K562 (cell line): ENCODE results near the gene PTPN14. TPM values are rescaled to one million over a fixed set of nuclear protein-coding genes. Genes with fewer than 3 reads are reported as not detected.

Experiments
- AFF4 ChIP-seq: sonication (generic); formaldehyde crosslinking; IDR thresholded peaks from 2 replicates; pipeline ENCODE4 v1.8.0; 2023; ENCODE audit warnings: mild to moderate bottlenecking, missing genetic modification reagents
- BCL6 ChIP-seq: fragments of 250-450 bp; sonication (Bioruptor Pico); IDR thresholded peaks from 2 replicates; pipeline ENCODE4 v1.4.0; 2020
- BRCA1 ChIP-seq, 2 experiments: fragments of 450-650 bp in 1 of 2; sonication (generic) in 1 of 2; formaldehyde crosslinking in 1 of 2; IDR thresholded peaks; 2 replicates each; pipeline versions ENCODE4 v1.5.0 to v1.6.1; 2017 to 2020; ENCODE audit warnings: mild to moderate bottlenecking in 1 of 2, missing genetic modification reagents in 1 of 2
- CHCHD3 ChIP-seq: fragments of 250-450 bp; sonication (Bioruptor Pico); IDR thresholded peaks from 2 replicates; pipeline ENCODE4 v2.1.2; 2022; ENCODE audit warnings: mild to moderate bottlenecking
- NCOA4 ChIP-seq: fragments of 450-650 bp; IDR thresholded peaks from 2 replicates; pipeline ENCODE4 v1.6.1; 2018; ENCODE audit warnings: mild to moderate bottlenecking; ENCODE audit not compliant: partially characterized antibody
- PRPF4 ChIP-seq: fragments of 200-400 bp; formaldehyde crosslinking; IDR thresholded peaks from one replicate; pipeline ENCODE4 v1.6.1; 2017; ENCODE audit warnings: low read length, low read depth, mild to moderate bottlenecking; ENCODE audit not compliant: insufficient read depth, poor library complexity, severe bottlenecking
- ZNF695 ChIP-seq: fragments of 450-650 bp; formaldehyde crosslinking; IDR thresholded peaks from 2 replicates; pipeline ENCODE4 v1.4.0; 2020; ENCODE audit warnings: mild to moderate bottlenecking, moderate library complexity
- polyA plus RNA-seq, 8 experiments: library from polyadenylated mRNA; depleted of rRNA in 4 of 8; stranded (reverse) in 5 of 8; unstranded in 3 of 8; fragments of >200 nt; fragmentation: Nextera tagmentation in 2 of 8; fragmentation: Illumina TruSeq in 1 of 8; extraction: Ambion mirVana in 2 of 8; extraction: Trizol in 1 of 8; gene quantifications; 2 replicates each; pipeline versions ENCODE4 v1.2.1 to v1.2.3, GENCODE V29; 2011 to 2014; ENCODE audit warnings: inconsistent platforms in 1 of 8, missing spikeins in 1 of 8
- total RNA-seq, 7 experiments: library from RNA; depleted of rRNA in 6 of 7; stranded (reverse); fragments of >200 nt in 6 of 7; fragmentation: Illumina TruSeq in 2 of 7; extraction: Trizol in 2 of 7; gene quantifications; 2 replicates each; pipeline versions ENCODE4 v1.2.1 to v1.2.3, GENCODE V29; 2011 to 2021; ENCODE audit warnings: low replicate concordance in 1 of 7

PTPN14 gene
- total and polyA plus RNA-seq, 9 of the 15 experiments (the other 6 are each of a cell fraction or from before 2014, with no cell fraction given): 0.01 to 0.29 (median 0.04) TPM; not detected in 6

GRCh38 chr1:214303141-214303930 lies 248.1 kb downstream of the PTPN14 start (continued):
- TF ChIP-seq CHCHD3 (CRISPR knock-in tag): no peak
- TF ChIP-seq BCL6 (CRISPR knock-in tag): no peak
- TF ChIP-seq BRCA1 (IDR thresholded peaks at IDR 0.05): no peak
- no peak for TF ChIP-seq BRCA1 (CRISPR knock-in tag; IDR thresholded peaks at IDR 0.05)
- no peak for TF ChIP-seq PRPF4
- TF ChIP-seq NCOA4: no peak
- TF ChIP-seq ZNF695 (CRISPR knock-in tag): no peak
- no peak for TF ChIP-seq AFF4 (CRISPR knock-in tag)
- TF ChIP-seq, all 486 proteins: peak for 0
